Measurements from ENCODE around the gene MDFIC2. TPM values are rescaled to one million over a fixed set of nuclear protein-coding genes. Genes with fewer than 3 reads are reported as not detected.

MDFIC2 gene
- total RNA-seq, 1 donor: not detected

DNA sequence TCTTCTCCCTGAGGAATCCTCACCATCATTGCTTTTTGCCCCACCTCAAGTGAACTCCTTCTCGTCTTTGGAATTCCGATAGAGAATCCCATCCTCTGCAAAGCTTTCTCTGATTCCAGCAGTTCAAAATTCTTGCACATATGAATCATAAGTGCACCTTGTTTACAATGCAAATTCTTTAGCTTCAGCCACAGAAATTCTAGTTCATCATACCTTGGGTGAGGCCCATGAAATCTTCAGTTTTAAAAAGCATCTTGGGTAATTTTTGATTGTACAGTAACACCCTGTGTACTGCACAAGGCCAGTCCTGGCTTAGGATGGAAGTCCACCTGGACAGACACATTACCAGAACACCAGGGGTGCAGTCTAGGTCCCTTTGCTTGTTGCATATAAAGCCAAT is 30.8 kb downstream of the MDFIC2 start:
- Histone ChIP-seq H3K9me3 (ENCODE audit: low read depth, low read length) (no peaks in the 10 kb centered on the region), H3K4me1 (ENCODE audit: insufficient read depth, low read length) (no peaks in the 10 kb centered on the region), H3K27ac (ENCODE audit: low read depth, low read length) (no peak overlapping the region), H3K36me3 (ENCODE audit: insufficient read depth, low read length) (no peaks in the 10 kb centered on the region), H4K20me1 (ENCODE audit: insufficient read depth, low read length) (no peaks in the 10 kb centered on the region), H3K4me2 (ENCODE audit: insufficient read depth, low read length) (no peak overlapping the region), H3K4me3 (ENCODE audit: insufficient read depth, low read length) (no peak overlapping the region), H3K79me2 (ENCODE audit: insufficient read depth, low read length) (no peaks in the 10 kb centered on the region), H2AFZ (ENCODE audit: low read length) (no peak overlapping the region), H3K27me3 (ENCODE audit: insufficient read depth, low read length) (no peaks in the 10 kb centered on the region)
- TF ChIP-seq, protein P1, sequence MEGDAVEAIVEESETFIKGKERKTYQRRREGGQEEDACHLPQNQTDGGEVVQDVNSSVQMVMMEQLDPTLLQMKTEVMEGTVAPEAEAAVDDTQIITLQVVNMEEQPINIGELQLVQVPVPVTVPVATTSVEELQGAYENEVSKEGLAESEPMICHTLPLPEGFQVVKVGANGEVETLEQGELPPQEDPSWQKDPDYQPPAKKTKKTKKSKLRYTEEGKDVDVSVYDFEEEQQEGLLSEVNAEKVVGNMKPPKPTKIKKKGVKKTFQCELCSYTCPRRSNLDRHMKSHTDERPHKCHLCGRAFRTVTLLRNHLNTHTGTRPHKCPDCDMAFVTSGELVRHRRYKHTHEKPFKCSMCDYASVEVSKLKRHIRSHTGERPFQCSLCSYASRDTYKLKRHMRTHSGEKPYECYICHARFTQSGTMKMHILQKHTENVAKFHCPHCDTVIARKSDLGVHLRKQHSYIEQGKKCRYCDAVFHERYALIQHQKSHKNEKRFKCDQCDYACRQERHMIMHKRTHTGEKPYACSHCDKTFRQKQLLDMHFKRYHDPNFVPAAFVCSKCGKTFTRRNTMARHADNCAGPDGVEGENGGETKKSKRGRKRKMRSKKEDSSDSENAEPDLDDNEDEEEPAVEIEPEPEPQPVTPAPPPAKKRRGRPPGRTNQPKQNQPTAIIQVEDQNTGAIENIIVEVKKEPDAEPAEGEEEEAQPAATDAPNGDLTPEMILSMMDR (IDR thresholded peaks at IDR 0.05; ENCODE audit: extremely low read depth, low read depth, low read length): no peak
- DNase-seq (ENCODE audit: insufficient read length, low spot score, missing footprints): no peak

DNA sequence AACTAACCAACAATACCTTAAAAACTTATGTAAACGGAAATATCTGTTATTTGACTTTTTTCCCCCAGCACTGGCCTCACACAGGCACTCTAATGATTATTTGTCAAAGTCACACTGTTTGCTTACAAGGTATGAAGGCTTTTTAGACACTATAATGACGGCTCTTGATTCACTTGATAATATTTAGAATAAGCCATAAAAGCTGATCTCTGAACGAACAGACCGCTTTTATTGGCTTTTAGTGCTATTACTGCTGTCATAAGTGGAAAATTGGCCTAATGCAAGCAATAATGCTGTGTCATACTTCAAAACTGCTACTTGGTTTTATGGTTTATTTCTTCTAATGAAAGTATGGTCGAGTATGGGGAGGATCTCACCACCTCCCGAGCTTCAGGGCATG is 35.1 kb downstream of the MDFIC2 start:
- Histone ChIP-seq H3K4me2 (ENCODE audit: insufficient read depth, low read length) (no peak overlapping the region), H3K27ac (ENCODE audit: low read depth, low read length) (no peak overlapping the region), H4K20me1 (ENCODE audit: insufficient read depth, low read length) (no peaks in the 10 kb centered on the region), H3K9me3 (ENCODE audit: low read depth, low read length) (no peaks in the 10 kb centered on the region), H3K79me2 (ENCODE audit: insufficient read depth, low read length) (no peaks in the 10 kb centered on the region), H2AFZ (ENCODE audit: low read length) (no peak overlapping the region), H3K27me3 (ENCODE audit: insufficient read depth, low read length) (no peaks in the 10 kb centered on the region), H3K36me3 (ENCODE audit: insufficient read depth, low read length) (no peaks in the 10 kb centered on the region), H3K4me3 (ENCODE audit: insufficient read depth, low read length) (no peak overlapping the region), H3K4me1 (ENCODE audit: insufficient read depth, low read length) (no peaks in the 10 kb centered on the region)
- no peak for DNase-seq (ENCODE audit: insufficient read length, low spot score, missing footprints)
- TF ChIP-seq, protein P1 (IDR thresholded peaks at IDR 0.05; ENCODE audit: extremely low read depth, low read depth, low read length): no peak

DNA sequence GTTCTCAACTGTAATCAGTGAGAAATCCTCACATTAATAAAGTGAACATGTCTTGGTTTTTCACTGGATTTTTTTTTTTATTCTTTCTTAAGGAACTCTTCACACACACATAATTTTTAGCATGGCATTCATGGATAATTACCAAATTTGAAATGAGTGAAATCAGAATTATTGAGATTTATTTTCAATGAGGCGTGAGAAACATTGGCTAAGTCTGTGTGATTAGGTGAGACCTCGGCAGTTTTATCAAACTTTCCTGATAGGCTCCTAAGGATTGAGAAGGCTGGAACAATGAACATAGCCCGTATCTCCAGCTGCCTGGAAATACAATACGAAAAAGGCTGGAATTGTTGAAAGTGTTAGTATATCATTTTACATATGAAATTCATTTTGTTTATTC is 35.5 kb downstream of the MDFIC2 start:
- H3K27ac ChIP-seq (ENCODE audit: low read depth, low read length): no peak overlapping the region
- H3K79me2 ChIP-seq (ENCODE audit: insufficient read depth, low read length): no peaks in the 10 kb centered on the region
- H3K27me3 ChIP-seq (ENCODE audit: insufficient read depth, low read length): no peaks in the 10 kb centered on the region
- H3K4me3 ChIP-seq (ENCODE audit: insufficient read depth, low read length): no peak overlapping the region
- no peaks in the 10 kb centered on the region for H3K36me3 ChIP-seq (ENCODE audit: insufficient read depth, low read length)
- H3K4me1 ChIP-seq (ENCODE audit: insufficient read depth, low read length): no peaks in the 10 kb centered on the region
- TF ChIP-seq, protein P1 (IDR thresholded peaks at IDR 0.05; ENCODE audit: extremely low read depth, low read depth, low read length): no peak
- no peaks in the 10 kb centered on the region for H3K9me3 ChIP-seq (ENCODE audit: low read depth, low read length)
- DNase-seq (ENCODE audit: insufficient read length, low spot score, missing footprints): no peak
- no peaks in the 10 kb centered on the region for H4K20me1 ChIP-seq (ENCODE audit: insufficient read depth, low read length)
- H3K4me2 ChIP-seq (ENCODE audit: insufficient read depth, low read length): no peak overlapping the region
- H2AFZ ChIP-seq (ENCODE audit: low read length): no peak overlapping the region

DNA sequence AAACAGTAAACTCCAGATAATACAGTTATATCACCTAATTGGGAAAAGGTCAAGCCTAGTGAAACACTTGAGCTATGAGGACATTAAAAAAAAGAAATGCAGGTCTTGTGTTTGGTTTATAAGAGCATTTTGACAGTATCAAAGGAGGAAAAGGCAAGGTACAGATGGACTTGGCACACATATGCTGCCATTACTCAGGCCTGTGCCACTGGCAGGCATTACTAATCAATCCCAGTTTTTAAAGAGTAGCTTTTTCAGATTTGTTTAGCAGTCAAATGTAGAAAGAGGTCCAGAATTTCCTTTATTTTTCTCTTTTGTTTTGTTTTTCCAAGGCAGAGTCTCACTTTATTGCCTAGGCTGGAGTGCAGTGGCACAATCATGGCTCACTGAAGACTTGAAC is 38.9 kb downstream of the MDFIC2 start:
- no peak overlapping the region for H3K4me2 ChIP-seq (ENCODE audit: insufficient read depth, low read length)
- no peaks in the 10 kb centered on the region for H3K9me3 ChIP-seq (ENCODE audit: low read depth, low read length)
- TF ChIP-seq, protein P1 (IDR thresholded peaks at IDR 0.05; ENCODE audit: extremely low read depth, low read depth, low read length): no peak
- H3K4me1 ChIP-seq (ENCODE audit: insufficient read depth, low read length): no peaks in the 10 kb centered on the region
- no peak overlapping the region for H2AFZ ChIP-seq (ENCODE audit: low read length)
- no peaks in the 10 kb centered on the region for H3K36me3 ChIP-seq (ENCODE audit: insufficient read depth, low read length)
- no peaks in the 10 kb centered on the region for H3K79me2 ChIP-seq (ENCODE audit: insufficient read depth, low read length)
- no peak for DNase-seq (ENCODE audit: insufficient read length, low spot score, missing footprints)
- H3K27ac ChIP-seq (ENCODE audit: low read depth, low read length): no peak overlapping the region
- H3K27me3 ChIP-seq (ENCODE audit: insufficient read depth, low read length): no peaks in the 10 kb centered on the region
- H4K20me1 ChIP-seq (ENCODE audit: insufficient read depth, low read length): no peaks in the 10 kb centered on the region
- no peak overlapping the region for H3K4me3 ChIP-seq (ENCODE audit: insufficient read depth, low read length)

All from osteoblast (primary cell).